OCI-LY1 (cell line): ENCODE measurements around the gene TMEM164.

Experiments
- CTCF ChIP-seq: fragments of 200-600 bp; sonication (generic), shearing (Covaris generic); IDR thresholded peaks from 2 replicates; pipeline ENCODE4 v1.5.1; 2017; ENCODE audit warnings: mild to moderate bottlenecking, antibody characterized with exemption, low read length, moderate library complexity, mixed read lengths
- EZH2 ChIP-seq: fragments of 200-600 bp; sonication (generic), shearing (Covaris generic); IDR thresholded peaks from 2 replicates; pipeline ENCODE4 v1.8.0; 2017; ENCODE audit warnings: borderline replicate concordance, mixed run types, mild to moderate bottlenecking, antibody characterized with exemption, low read length, moderate library complexity, mixed read lengths

DNA sequence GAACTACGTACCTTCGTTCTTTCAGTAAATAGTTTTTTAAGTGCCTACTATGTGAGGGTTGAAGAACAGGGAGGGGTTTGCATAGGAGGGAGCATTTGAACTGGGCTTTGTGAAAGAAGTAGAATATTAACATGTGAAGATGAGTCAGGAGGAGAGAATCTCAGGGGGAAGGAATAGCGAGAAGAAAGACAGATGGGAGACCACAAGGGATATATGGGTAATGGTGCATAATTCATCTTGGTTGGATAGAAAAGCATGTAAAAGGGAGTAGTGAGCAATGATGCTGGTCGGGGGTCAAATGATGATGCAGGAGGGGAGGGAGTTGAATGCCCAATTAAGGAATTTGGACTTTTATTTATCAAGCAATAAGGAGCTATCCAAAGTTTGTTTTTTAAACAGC lies 52.7 kb downstream of the TMEM164 start:
- TF ChIP-seq CTCF, result no peak
- no peak for TF ChIP-seq EZH2
